ENCODE measurements around the gene LINGO4.

GRCh38 chr1:151828921-151829320 is 23.7 kb upstream of the LINGO4 start:
- no peak for TF ChIP-seq ZNF24 (IDR thresholded peaks at IDR 0.05)
- no peak for TF ChIP-seq MXI1 (IDR thresholded peaks at IDR 0.05; ENCODE audit: low read depth, low read length)
- no peak for TF ChIP-seq CREB1 (IDR thresholded peaks at IDR 0.05; ENCODE audit: low read depth)
- TF ChIP-seq BCL3 (IDR thresholded peaks at IDR 0.05; ENCODE audit: borderline replicate concordance, insufficient read depth, low read depth, low read length, poor library complexity, severe bottlenecking) = no peak
- no peak for TF ChIP-seq EP300 (IDR thresholded peaks at IDR 0.05; ENCODE audit: borderline replicate concordance in 1 of 2, control insufficient read depth in 1 of 2, low read depth in 2 of 2, low read length in 2 of 2)
- no peak for TF ChIP-seq POLR2A (IDR thresholded peaks at IDR 0.05; ENCODE audit: low read depth, low read length)
- TF ChIP-seq PBX3 (IDR thresholded peaks at IDR 0.05; ENCODE audit: insufficient replicate concordance, low read depth, low read length) = no peak
- no peak for TF ChIP-seq CTCF (IDR thresholded peaks at IDR 0.05 in 2 of 3, conservative IDR thresholded peaks at IDR 0.05 in 1 of 3; ENCODE audit: control insufficient read depth in 2 of 3, extremely low read depth in 1 of 3, insufficient read depth in 1 of 3, low read depth in 3 of 3, low read length in 3 of 3)
- TF ChIP-seq FOS (IDR thresholded peaks at IDR 0.05; ENCODE audit: borderline replicate concordance, extremely low read depth, insufficient read length) = no peak

Measured in GM12878 (cell line).